Transverse colon (tissue), 4 donors: ENCODE measurements around the gene GLRA3. TPM values are rescaled to one million over a fixed set of nuclear protein-coding genes. Genes with fewer than 3 reads are reported as not detected.

Source experiments
- DNase-seq: peaks from one replicate; pipeline ENCODE4 v3.0.0-alpha.2; 2019
- H3K27ac ChIP-seq, 4 donors: fragments of 200-600 bp; sonication (generic); 2 replicates each; pipeline ENCODE4 v1.5.1; 2016 to 2018; ENCODE audit warnings: inconsistent platforms in 4 of 4
- H3K27me3 ChIP-seq: fragments of 200-600 bp; sonication (generic); 2 replicates; pipeline ENCODE4 v1.5.1; 2017; ENCODE audit warnings: inconsistent platforms
- H3K36me3 ChIP-seq, 4 donors: fragments of 200-600 bp; sonication (generic); 2 replicates each; pipeline ENCODE4 v1.5.1; 2017 to 2019; ENCODE audit warnings: inconsistent platforms in 4 of 4
- H3K4me1 ChIP-seq, 4 donors: fragments of 200-600 bp; sonication (generic); 2 replicates each; pipeline ENCODE4 v1.5.1; 2017 to 2020; ENCODE audit warnings: inconsistent platforms in 4 of 4
- H3K4me3 ChIP-seq, 4 donors: fragments of 200-600 bp; sonication (generic); 1 replicate in 1 of 4; 2 replicates in 3 of 4; pipeline versions ENCODE4 v1.5.1 to v1.6.1; 2017 to 2019; ENCODE audit warnings: inconsistent platforms in 4 of 4
- H3K9me3 ChIP-seq, 2 donors: fragments of 200-600 bp; sonication (generic); 2 replicates each; pipeline ENCODE4 v1.5.1; 2017 to 2019; ENCODE audit warnings: inconsistent platforms in 2 of 2
- EP300 ChIP-seq: sonication (generic); formaldehyde crosslinking; IDR thresholded peaks from one replicate; pipeline ENCODE4 v1.6.1; 2017; ENCODE audit warnings: antibody characterized with exemption, low read depth
- POLR2A ChIP-seq: fragments of 450-650 bp; IDR thresholded peaks from one replicate; pipeline ENCODE4 v1.6.1; 2016; ENCODE audit warnings: antibody characterized with exemption, mild to moderate bottlenecking, moderate library complexity
- POLR2AphosphoS5 ChIP-seq, 3 donors: sonication (generic); formaldehyde crosslinking; IDR thresholded peaks; one replicate each; pipeline ENCODE4 v1.6.1; 2016; ENCODE audit warnings: antibody characterized with exemption in 3 of 3
- WGBS, 2 donors: methylation state at CpG; one replicate each; pipeline ENCODE4 v1.1.5; 2018; ENCODE audit warnings: low coverage in 1 of 2; 5-methylcytosine and 5-hydroxymethylcytosine counted together
- in situ Hi-C, 4 donors: fragments of 200-750 bp; cut with MboI; loops; one replicate each; pipeline versions ENCODE4 v1.15.0 to v1.15.1; 2017; ENCODE audit warnings: low sequenced_read_pairs in 3 of 4, low pct_ligation_motif_present in 1 of 4, low pct_unique_long_range_greater_than_20kb in 1 of 4
- intact Hi-C: fragments of 100-400 bp; cut with DNase I; formaldehyde crosslinking; loops from one replicate; pipeline ENCODE4 v1.15.1; 2023; ENCODE audit warnings: low total_unique reads
- total RNA-seq, 4 donors: library from RNA; depleted of rRNA; stranded (reverse); fragments of >200 nt; gene quantifications; one replicate each; pipeline ENCODE4 v1.1.0, GENCODE V29; 2016
- TF ChIP-seq, protein P1 (sequence below), 5 experiments: fragments of 200-600 bp in 3 of 5; fragments of 450-650 bp in 2 of 5; sonication (generic) in 3 of 5; IDR thresholded peaks; 1 replicate in 2 of 5; 2 replicates in 3 of 5; pipeline ENCODE4 v1.5.1; 2016 to 2017; ENCODE audit warnings: antibody characterized with exemption in 5 of 5, inconsistent platforms in 3 of 5, mild to moderate bottlenecking in 2 of 5, moderate library complexity in 1 of 5

The GLRA3 gene
- total RNA-seq, 4 donors from 2014 or later: not detected

DNA sequence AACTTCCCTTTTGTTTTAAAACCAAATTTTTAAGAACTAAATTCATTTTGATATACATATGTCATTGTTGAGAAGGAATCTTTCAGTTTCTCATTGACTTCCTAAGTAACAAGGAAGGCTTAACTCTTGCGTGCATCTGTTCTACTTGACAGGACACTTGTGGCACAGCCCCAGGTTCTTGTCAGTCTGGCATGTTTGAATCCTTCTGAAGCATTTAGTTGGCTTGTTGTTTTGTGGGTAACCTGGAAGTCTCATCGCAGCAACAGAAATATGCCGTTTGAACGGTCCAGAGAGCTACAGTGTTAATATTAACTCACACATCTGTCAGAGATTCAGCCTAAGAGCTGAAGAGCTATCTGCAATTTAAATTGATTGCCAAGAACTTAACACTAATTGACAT lies 76.0 kb downstream of the GLRA3 start:
- Histone ChIP-seq H3K36me3 (no peaks in the 10 kb centered on the region), H3K9me3 (no peaks in the 10 kb centered on the region), H3K4me3 (no peak overlapping the region), H3K27ac (no peak overlapping the region), H3K4me1 (no peaks in the 10 kb centered on the region), H3K27me3 (no peaks in the 10 kb centered on the region)
- in situ Hi-C loops: no loop called here
- 79 to 96% methylated on average over 4 of the region's 4 CpGs for WGBS, 2 donors
- intact Hi-C loops: no loop called here
- TF ChIP-seq EP300 (no peak), POLR2A (no peak), POLR2AphosphoS5 (IDR thresholded peaks at IDR 0.05) (no peak)
- TF ChIP-seq, protein P1, sequence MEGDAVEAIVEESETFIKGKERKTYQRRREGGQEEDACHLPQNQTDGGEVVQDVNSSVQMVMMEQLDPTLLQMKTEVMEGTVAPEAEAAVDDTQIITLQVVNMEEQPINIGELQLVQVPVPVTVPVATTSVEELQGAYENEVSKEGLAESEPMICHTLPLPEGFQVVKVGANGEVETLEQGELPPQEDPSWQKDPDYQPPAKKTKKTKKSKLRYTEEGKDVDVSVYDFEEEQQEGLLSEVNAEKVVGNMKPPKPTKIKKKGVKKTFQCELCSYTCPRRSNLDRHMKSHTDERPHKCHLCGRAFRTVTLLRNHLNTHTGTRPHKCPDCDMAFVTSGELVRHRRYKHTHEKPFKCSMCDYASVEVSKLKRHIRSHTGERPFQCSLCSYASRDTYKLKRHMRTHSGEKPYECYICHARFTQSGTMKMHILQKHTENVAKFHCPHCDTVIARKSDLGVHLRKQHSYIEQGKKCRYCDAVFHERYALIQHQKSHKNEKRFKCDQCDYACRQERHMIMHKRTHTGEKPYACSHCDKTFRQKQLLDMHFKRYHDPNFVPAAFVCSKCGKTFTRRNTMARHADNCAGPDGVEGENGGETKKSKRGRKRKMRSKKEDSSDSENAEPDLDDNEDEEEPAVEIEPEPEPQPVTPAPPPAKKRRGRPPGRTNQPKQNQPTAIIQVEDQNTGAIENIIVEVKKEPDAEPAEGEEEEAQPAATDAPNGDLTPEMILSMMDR (IDR thresholded peaks at IDR 0.05): no peak
- DNase-seq: no peak

DNA sequence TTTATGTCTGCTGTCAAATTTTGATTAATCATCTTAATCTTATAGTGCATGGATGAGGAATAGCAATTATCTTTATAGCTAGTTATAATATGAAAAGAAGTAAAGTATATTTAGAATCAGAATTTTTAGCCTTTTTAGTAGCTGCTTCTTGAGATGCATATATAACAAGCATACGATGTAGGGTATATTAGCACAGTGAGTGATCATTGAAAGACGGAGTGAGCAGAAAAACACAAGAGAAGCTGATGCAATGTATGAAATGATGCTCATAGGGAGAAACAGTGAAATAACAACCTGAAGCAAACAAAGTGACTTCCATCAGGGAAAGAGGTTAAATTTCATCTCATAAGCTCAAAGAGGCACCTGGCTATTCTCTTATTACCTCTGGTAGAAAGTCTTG lies 77.0 kb downstream of the GLRA3 start:
- no peaks in the 10 kb centered on the region for H3K36me3 ChIP-seq
- no peaks in the 10 kb centered on the region for H3K4me1 ChIP-seq
- in situ Hi-C loops: no loop called here
- H3K4me3 ChIP-seq: no peak overlapping the region
- no peak for DNase-seq
- no peaks in the 10 kb centered on the region for H3K27me3 ChIP-seq
- 94 to 100% methylated on average over 2 of the region's 2 CpGs for WGBS, 2 donors
- no peaks in the 10 kb centered on the region for H3K9me3 ChIP-seq
- TF ChIP-seq POLR2AphosphoS5 (IDR thresholded peaks at IDR 0.05) (no peak), POLR2A (no peak)
- TF ChIP-seq, protein P1 (IDR thresholded peaks at IDR 0.05): no peak
- intact Hi-C loops: no loop called here
- H3K27ac ChIP-seq: no peak overlapping the region

DNA sequence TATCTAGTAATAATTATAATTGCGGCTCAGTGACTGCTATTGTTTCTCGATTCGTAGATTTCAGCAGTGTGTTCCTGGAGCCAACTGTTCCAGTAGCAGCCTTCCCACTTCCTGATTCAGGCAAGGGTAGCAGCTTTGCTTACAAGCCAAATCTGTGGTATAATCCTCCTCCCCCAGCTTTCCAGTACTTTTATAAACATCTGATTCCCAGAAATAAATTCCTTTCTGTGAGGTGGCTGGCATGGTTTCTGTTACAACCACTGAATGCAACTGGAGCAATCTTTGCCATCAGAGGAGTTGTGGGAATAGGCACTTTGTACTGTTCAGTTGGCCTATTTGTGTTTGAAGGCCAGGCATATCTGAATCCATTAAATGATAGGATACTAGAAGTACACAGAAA lies 80.0 kb downstream of the GLRA3 start:
- WGBS, 2 donors: 66 to 84% methylated on average over 3 of the region's 3 CpGs
- in situ Hi-C loops: no loop called here

DNA sequence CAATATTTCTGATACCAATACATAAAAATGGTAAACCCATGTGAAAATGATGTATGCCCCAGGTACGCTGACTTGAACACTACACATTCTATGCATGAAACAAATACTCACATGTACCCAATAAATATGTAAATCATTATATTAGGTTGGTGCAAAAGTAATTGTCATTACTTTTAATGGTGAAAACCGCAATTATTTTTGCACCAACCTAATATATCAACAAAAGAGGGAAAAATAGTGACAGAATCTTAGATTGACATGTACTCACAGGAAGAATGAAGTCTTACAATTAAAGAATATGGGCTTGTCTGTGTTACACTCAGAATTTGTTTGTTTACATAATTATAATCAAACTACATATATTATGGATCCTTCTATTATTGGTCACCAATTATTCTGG lies 82.3 kb downstream of the GLRA3 start:
- Histone ChIP-seq H3K36me3 (no peaks in the 10 kb centered on the region), H3K4me3 (no peak overlapping the region), H3K27ac (no peak overlapping the region), H3K4me1 (no peaks in the 10 kb centered on the region), H3K9me3 (no peaks in the 10 kb centered on the region), H3K27me3 (no peaks in the 10 kb centered on the region)
- in situ Hi-C loops: no loop called here
- TF ChIP-seq EP300 (no peak), POLR2AphosphoS5 (IDR thresholded peaks at IDR 0.05) (no peak), POLR2A (no peak)
- TF ChIP-seq, protein P1 (IDR thresholded peaks at IDR 0.05): no peak
- no peak for DNase-seq
- WGBS, 2 donors: 59 to 70% methylated on average over 2 of the region's 2 CpGs
- intact Hi-C loops: no loop called here

More for the DNA sequence above, 80.0 kb downstream of the GLRA3 start:
- intact Hi-C loops: no loop called here
- no peaks in the 10 kb centered on the region for H3K9me3 ChIP-seq
- TF ChIP-seq, protein P1 (IDR thresholded peaks at IDR 0.05): no peak
- TF ChIP-seq POLR2A: no peak
- TF ChIP-seq POLR2AphosphoS5 (IDR thresholded peaks at IDR 0.05): no peak
- TF ChIP-seq EP300: no peak
- H3K36me3 ChIP-seq: no peaks in the 10 kb centered on the region
- no peak overlapping the region for H3K4me3 ChIP-seq
- H3K27me3 ChIP-seq: no peaks in the 10 kb centered on the region
- H3K27ac ChIP-seq: no peak overlapping the region
- DNase-seq: no peak
- no peaks in the 10 kb centered on the region for H3K4me1 ChIP-seq
